Colonic mucosa (tissue), 4 donors: ENCODE data around the gene GJA1. TPM values are rescaled to one million over a fixed set of nuclear protein-coding genes. Genes with fewer than 3 reads are reported as not detected.

ENCODE experiments used
- DNase-seq: peaks from one replicate; pipeline ENCODE4 v3.0.0-alpha.2; 2020
- H3K27ac ChIP-seq: fragments of 200-600 bp; one replicate; pipeline ENCODE4 v1.8.0; 2021
- H3K27me3 ChIP-seq: fragments of 200-600 bp; one replicate; pipeline ENCODE4 v1.8.0; 2021
- H3K36me3 ChIP-seq: fragments of 200-600 bp; one replicate; pipeline ENCODE4 v1.8.0; 2021
- H3K4me1 ChIP-seq: fragments of 200-600 bp; one replicate; pipeline ENCODE4 v1.8.0; 2021; ENCODE audit warnings: mild to moderate bottlenecking
- H3K4me3 ChIP-seq: fragments of 200-600 bp; one replicate; pipeline ENCODE4 v1.8.0; 2021
- H3K9ac ChIP-seq, 2 donors: one replicate each; pipeline ENCODE4 v1.7.0; 2013; ENCODE audit warnings: control low read depth in 2 of 2, low read depth in 2 of 2, low read length in 2 of 2
- H3K9me3 ChIP-seq: fragments of 200-600 bp; one replicate; pipeline ENCODE4 v1.8.0; 2021
- intact Hi-C: fragments of 100-400 bp; cut with DNase I; formaldehyde crosslinking; loops from one replicate; pipeline ENCODE4 v1.14.1; 2022
- total RNA-seq, 2 donors: library from RNA; stranded (reverse); fragmentation: NEBNext Ultra II Directional in 1 of 2; extraction: Animal tissue kit (Norgen Biotek cat#: 25700) in 1 of 2; gene quantifications; one replicate each; pipeline ENCODE4 v1.2.1, GENCODE V29; 2021
- TF ChIP-seq, protein P1 (sequence below): fragments of 200-600 bp; IDR thresholded peaks from one replicate; pipeline ENCODE4 v1.8.0; 2022; ENCODE audit warnings: antibody characterized with exemption, mild to moderate bottlenecking
- donor health status: healthy.
- donor health status: DM: no; HTN: no; CAD: no.
- donor health status: DM: no; HTN: no; CAD: no.

Gene GJA1
- total RNA-seq, 2 donors from 2014 or later = 8.2 to 13.7 TPM

GRCh38 chr6:121398127-121398526 lies 37.3 kb upstream of the GJA1 start:
- no peak overlapping the region for H3K9ac ChIP-seq
- intact Hi-C loops = no loop called here

DNA sequence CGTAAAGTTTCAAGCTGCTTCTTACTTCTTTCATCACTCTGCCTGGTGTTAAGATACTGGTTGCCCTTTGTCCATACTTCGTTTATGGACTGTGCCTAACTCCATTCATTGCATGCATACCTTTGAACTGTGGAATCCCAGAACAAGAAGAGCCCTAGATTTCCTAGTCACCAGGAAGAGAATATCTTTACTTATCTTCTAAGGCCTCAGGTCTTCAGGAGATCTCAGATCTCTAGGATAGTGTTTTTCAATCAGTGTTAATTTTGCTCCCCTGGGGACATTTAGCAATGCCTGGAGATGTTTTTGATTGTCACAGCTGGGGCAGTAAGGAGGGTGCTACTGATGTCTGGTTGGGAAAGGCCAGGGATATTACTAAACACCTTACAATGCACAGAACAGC lies 35.5 kb upstream of the GJA1 start:
- TF ChIP-seq, protein P1, sequence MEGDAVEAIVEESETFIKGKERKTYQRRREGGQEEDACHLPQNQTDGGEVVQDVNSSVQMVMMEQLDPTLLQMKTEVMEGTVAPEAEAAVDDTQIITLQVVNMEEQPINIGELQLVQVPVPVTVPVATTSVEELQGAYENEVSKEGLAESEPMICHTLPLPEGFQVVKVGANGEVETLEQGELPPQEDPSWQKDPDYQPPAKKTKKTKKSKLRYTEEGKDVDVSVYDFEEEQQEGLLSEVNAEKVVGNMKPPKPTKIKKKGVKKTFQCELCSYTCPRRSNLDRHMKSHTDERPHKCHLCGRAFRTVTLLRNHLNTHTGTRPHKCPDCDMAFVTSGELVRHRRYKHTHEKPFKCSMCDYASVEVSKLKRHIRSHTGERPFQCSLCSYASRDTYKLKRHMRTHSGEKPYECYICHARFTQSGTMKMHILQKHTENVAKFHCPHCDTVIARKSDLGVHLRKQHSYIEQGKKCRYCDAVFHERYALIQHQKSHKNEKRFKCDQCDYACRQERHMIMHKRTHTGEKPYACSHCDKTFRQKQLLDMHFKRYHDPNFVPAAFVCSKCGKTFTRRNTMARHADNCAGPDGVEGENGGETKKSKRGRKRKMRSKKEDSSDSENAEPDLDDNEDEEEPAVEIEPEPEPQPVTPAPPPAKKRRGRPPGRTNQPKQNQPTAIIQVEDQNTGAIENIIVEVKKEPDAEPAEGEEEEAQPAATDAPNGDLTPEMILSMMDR = no peak
- H3K9ac ChIP-seq = no peak overlapping the region
- no peaks in the 10 kb centered on the region for H3K9me3 ChIP-seq
- DNase-seq = no peak
- H3K36me3 ChIP-seq = no peaks in the 10 kb centered on the region
- H3K27me3 ChIP-seq = no peaks in the 10 kb centered on the region
- H3K4me1 ChIP-seq = no peaks in the 10 kb centered on the region
- no peak overlapping the region for H3K4me3 ChIP-seq
- intact Hi-C loops = loop anchor here (5.0 kb wide), 2 partner anchors 83 to 343 kb away; no protein-coding TSS in a partner anchor
- H3K27ac ChIP-seq = peak overlapping the region; percentile 24

More at GRCh38 chr6:121398127-121398526, 37.3 kb upstream of the GJA1 start:
- DNase-seq = no peak
- Histone ChIP-seq H3K36me3 (no peaks in the 10 kb centered on the region), H3K4me3 (no peak overlapping the region), H3K4me1 (no peaks in the 10 kb centered on the region), H3K27ac (no peak overlapping the region), H3K9me3 (no peaks in the 10 kb centered on the region), H3K27me3 (no peaks in the 10 kb centered on the region)
- TF ChIP-seq, protein P1 = no peak

DNA sequence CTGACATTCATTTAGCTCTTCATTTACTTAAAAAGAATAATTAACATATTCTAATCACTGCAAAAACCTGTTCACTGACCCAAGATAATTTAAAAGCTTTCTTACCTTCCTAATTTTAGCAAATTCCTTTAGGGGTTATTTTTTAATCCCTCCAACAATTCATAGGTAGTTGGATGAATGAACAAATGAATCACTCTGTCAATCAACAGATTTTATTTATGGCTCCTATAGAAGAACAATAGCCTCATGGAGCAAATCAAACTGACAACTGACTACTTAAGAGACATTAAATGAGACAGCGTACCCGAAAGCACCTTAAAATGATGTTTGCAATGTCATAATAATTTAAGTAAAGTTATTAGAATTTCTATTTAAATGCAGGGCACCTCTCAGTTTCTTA lies 31.5 kb upstream of the GJA1 start:
- Histone ChIP-seq H3K9me3 (no peaks in the 10 kb centered on the region), H3K4me1 (no peaks in the 10 kb centered on the region), H3K4me3 (no peak overlapping the region), H3K9ac (no peak overlapping the region), H3K36me3 (no peaks in the 10 kb centered on the region), H3K27me3 (no peaks in the 10 kb centered on the region), H3K27ac (no peak overlapping the region)
- TF ChIP-seq, protein P1 = no peak
- intact Hi-C loops = loop anchor here (5.0 kb wide), 2 partner anchors 87 to 347 kb away; no protein-coding TSS in a partner anchor
- DNase-seq = no peak

DNA sequence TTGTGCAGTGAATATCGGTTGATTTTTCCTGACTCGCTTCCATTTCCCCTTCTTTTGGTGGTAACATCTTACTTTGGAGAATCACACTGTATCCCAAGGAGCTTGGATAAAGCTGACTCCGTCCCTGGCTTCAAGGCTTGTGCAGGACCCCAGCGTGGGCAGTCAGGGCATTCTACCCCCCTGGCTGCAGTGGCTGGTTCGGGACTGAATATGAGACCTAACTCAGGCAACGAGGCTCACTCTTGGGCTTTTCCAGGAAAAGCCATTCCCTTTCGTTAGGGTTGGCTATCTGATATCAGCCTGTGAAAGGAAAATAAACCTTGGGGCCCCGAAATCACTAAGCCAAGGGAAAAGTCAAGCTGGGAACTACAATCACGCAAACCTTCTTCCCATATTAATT lies 30.1 kb upstream of the GJA1 start:
- H3K4me1 ChIP-seq = no peaks in the 10 kb centered on the region
- H3K36me3 ChIP-seq = no peaks in the 10 kb centered on the region
- H3K27ac ChIP-seq = no peak overlapping the region
- no peaks in the 10 kb centered on the region for H3K27me3 ChIP-seq
- intact Hi-C loops = no loop called here
- no peak overlapping the region for H3K9ac ChIP-seq
- no peak overlapping the region for H3K4me3 ChIP-seq
- no peaks in the 10 kb centered on the region for H3K9me3 ChIP-seq
- DNase-seq = no peak
- TF ChIP-seq, protein P1 = no peak

DNA sequence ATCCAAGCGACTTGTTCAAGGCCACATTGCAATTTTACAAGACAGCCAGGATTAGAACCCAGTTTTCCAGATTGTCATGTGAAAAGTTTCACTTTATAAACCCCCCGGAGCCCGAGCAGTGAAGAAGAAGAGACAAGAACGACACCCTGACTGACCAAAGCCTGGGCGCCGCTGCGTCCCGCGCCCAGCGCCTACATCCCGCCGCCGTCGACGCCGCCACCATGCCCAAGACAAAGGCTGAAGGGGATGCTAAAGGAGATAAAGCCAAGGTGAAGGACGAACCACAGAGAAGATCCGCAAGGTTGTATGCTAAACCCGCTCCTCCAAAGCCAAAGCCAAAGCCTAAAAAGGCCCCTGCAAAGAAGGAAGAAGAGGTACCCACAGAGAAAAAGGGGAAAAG lies 27.1 kb upstream of the GJA1 start:
- TF ChIP-seq, protein P1 = no peak
- Histone ChIP-seq H3K4me3 (no peak overlapping the region), H3K27ac (no peak overlapping the region), H3K9me3 (no peaks in the 10 kb centered on the region), H3K9ac (no peak overlapping the region), H3K27me3 (no peaks in the 10 kb centered on the region), H3K4me1 (no peaks in the 10 kb centered on the region), H3K36me3 (no peaks in the 10 kb centered on the region)
- intact Hi-C loops = no loop called here
- DNase-seq = no peak
